Suprapubic skin (tissue), 4 donors: ENCODE data around the gene CD36. TPM values are rescaled to one million over a fixed set of nuclear protein-coding genes. Genes with fewer than 3 reads are reported as not detected.

ENCODE experiments used
- DNase-seq, 2 donors: peaks; one replicate each; pipeline ENCODE4 v3.0.0-alpha.2; 2019; ENCODE audit warnings: low spot score in 2 of 2
- H3K27ac ChIP-seq: fragments of 200-600 bp; sonication (generic); one replicate; pipeline ENCODE4 v1.5.1; 2019
- H3K27me3 ChIP-seq: fragments of 200-600 bp; sonication (generic); one replicate; pipeline ENCODE4 v1.5.1; 2019
- H3K36me3 ChIP-seq: fragments of 200-600 bp; sonication (generic); one replicate; pipeline ENCODE4 v1.5.1; 2019
- H3K4me1 ChIP-seq: fragments of 200-600 bp; sonication (generic); one replicate; pipeline ENCODE4 v1.5.1; 2019
- H3K4me3 ChIP-seq: fragments of 200-600 bp; sonication (generic); one replicate; pipeline ENCODE4 v1.5.1; 2019; ENCODE audit warnings: mild to moderate bottlenecking
- H3K9me3 ChIP-seq: fragments of 200-600 bp; sonication (generic); one replicate; pipeline ENCODE4 v1.5.1; 2019
- CTCF ChIP-seq, 2 donors: fragments of 200-600 bp in 1 of 2; fragments of 450-650 bp in 1 of 2; sonication (generic) in 1 of 2; IDR thresholded peaks; one replicate each; pipeline ENCODE4 v1.5.1; 2016 to 2019; ENCODE audit warnings: antibody characterized with exemption in 2 of 2, mild to moderate bottlenecking in 1 of 2, moderate library complexity in 1 of 2
- EP300 ChIP-seq: sonication (generic); formaldehyde crosslinking; IDR thresholded peaks from one replicate; pipeline ENCODE4 v1.6.1; 2017; ENCODE audit warnings: antibody characterized with exemption
- POLR2A ChIP-seq, 2 donors: fragments of 450-650 bp; IDR thresholded peaks; one replicate each; pipeline ENCODE4 v1.6.1; 2017; ENCODE audit warnings: antibody characterized with exemption in 2 of 2, mild to moderate bottlenecking in 2 of 2, moderate library complexity in 2 of 2
- POLR2AphosphoS5 ChIP-seq, 3 donors: sonication (generic); formaldehyde crosslinking; IDR thresholded peaks; one replicate each; pipeline ENCODE4 v1.6.1; 2017; ENCODE audit warnings: antibody characterized with exemption in 3 of 3
- WGBS: methylation state at CpG from one replicate; pipeline ENCODE4 v1.1.5; 2018; 5-methylcytosine and 5-hydroxymethylcytosine counted together
- total RNA-seq, 4 donors: library from RNA; depleted of rRNA; stranded (reverse); fragments of >200 nt; gene quantifications; one replicate each; pipeline ENCODE4 v1.1.0, GENCODE V29; 2016

CD36 gene
- total RNA-seq, 4 donors from 2014 or later = 47.9 to 154 (median 76.6) TPM

GRCh38 chr7:80607136-80607535 is 31.3 kb upstream of the CD36 start:
- Histone ChIP-seq H3K27ac (no peak overlapping the region), H3K9me3 (no peaks in the 10 kb centered on the region), H3K36me3 (no peaks in the 10 kb centered on the region), H3K4me3 (no peak overlapping the region), H3K4me1 (peaks cover 3% of the 10 kb centered on the region), H3K27me3 (no peaks in the 10 kb centered on the region)
- DNase-seq = no peak
- TF ChIP-seq CTCF (IDR thresholded peaks at IDR 0.05) (no peak), EP300 (no peak), POLR2AphosphoS5 (IDR thresholded peaks at IDR 0.05) (no peak), POLR2A (IDR thresholded peaks at IDR 0.05) (no peak)
- WGBS = 57% methylated on average over 1 of the region's 1 CpG

GRCh38 chr7:80608336-80608735 is 30.1 kb upstream of the CD36 start:
- Histone ChIP-seq H3K27ac (no peak overlapping the region), H3K4me1 (peaks cover 3% of the 10 kb centered on the region), H3K27me3 (no peaks in the 10 kb centered on the region), H3K4me3 (no peak overlapping the region), H3K9me3 (no peaks in the 10 kb centered on the region), H3K36me3 (no peaks in the 10 kb centered on the region)
- DNase-seq = no peak
- no peak for TF ChIP-seq POLR2A (IDR thresholded peaks at IDR 0.05)
- no peak for TF ChIP-seq POLR2AphosphoS5 (IDR thresholded peaks at IDR 0.05)
- no peak for TF ChIP-seq EP300
- TF ChIP-seq CTCF (IDR thresholded peaks at IDR 0.05) = no peak

- H3K27me3 ChIP-seq = no peaks in the 10 kb centered on the region
- no peaks in the 10 kb centered on the region for H3K36me3 ChIP-seq
- WGBS = 92% methylated on average over 1 of the region's 1 CpG
- no peak for TF ChIP-seq POLR2A (IDR thresholded peaks at IDR 0.05)
- no peak for TF ChIP-seq EP300
- TF ChIP-seq CTCF (IDR thresholded peaks at IDR 0.05) = no peak
- TF ChIP-seq POLR2AphosphoS5 (IDR thresholded peaks at IDR 0.05) = no peak
- DNase-seq = no peak
- H3K4me1 ChIP-seq = peaks cover 3% of the 10 kb centered on the region
- H3K9me3 ChIP-seq = no peaks in the 10 kb centered on the region
- H3K27ac ChIP-seq = no peak overlapping the region
- H3K4me3 ChIP-seq = no peak overlapping the region
Measured at GRCh38 chr7:80609751-80610150, 28.7 kb upstream of the CD36 start.

GRCh38 chr7:80611353-80611752 is 27.1 kb upstream of the CD36 start:
- H3K27ac ChIP-seq = no peak overlapping the region
- no peak overlapping the region for H3K4me3 ChIP-seq

GRCh38 chr7:80611779-80612178 is 26.7 kb upstream of the CD36 start:
- TF ChIP-seq POLR2AphosphoS5 (IDR thresholded peaks at IDR 0.05) (no peak), EP300 (no peak), POLR2A (IDR thresholded peaks at IDR 0.05) (no peak), CTCF (IDR thresholded peaks at IDR 0.05) (no peak)
- H3K4me3 ChIP-seq = no peak overlapping the region
- peaks cover 8% of the 10 kb centered on the region for H3K4me1 ChIP-seq
- H3K9me3 ChIP-seq = no peaks in the 10 kb centered on the region
- no peaks in the 10 kb centered on the region for H3K36me3 ChIP-seq
- 37% methylated on average over 2 of the region's 2 CpGs for WGBS
- DNase-seq = no peak
- no peak overlapping the region for H3K27ac ChIP-seq
- no peaks in the 10 kb centered on the region for H3K27me3 ChIP-seq

More at GRCh38 chr7:80611353-80611752, 27.1 kb upstream of the CD36 start:
- no peak for DNase-seq
- H3K27me3 ChIP-seq = no peaks in the 10 kb centered on the region
- 93% methylated on average over 3 of the region's 3 CpGs for WGBS
- peaks cover 8% of the 10 kb centered on the region for H3K4me1 ChIP-seq
- H3K9me3 ChIP-seq = no peaks in the 10 kb centered on the region
- no peak for TF ChIP-seq POLR2A (IDR thresholded peaks at IDR 0.05)
- no peak for TF ChIP-seq POLR2AphosphoS5 (IDR thresholded peaks at IDR 0.05)
- TF ChIP-seq EP300 = no peak
- H3K36me3 ChIP-seq = no peaks in the 10 kb centered on the region

GRCh38 chr7:80612880-80613279 is 25.6 kb upstream of the CD36 start:
- H3K4me1 ChIP-seq = peaks cover 8% of the 10 kb centered on the region
- DNase-seq = no peak
- H3K9me3 ChIP-seq = no peaks in the 10 kb centered on the region
- no peaks in the 10 kb centered on the region for H3K36me3 ChIP-seq
- H3K27ac ChIP-seq = no peak overlapping the region
- no peak overlapping the region for H3K4me3 ChIP-seq
- no peaks in the 10 kb centered on the region for H3K27me3 ChIP-seq
- no peak for TF ChIP-seq POLR2AphosphoS5 (IDR thresholded peaks at IDR 0.05)
- no peak for TF ChIP-seq CTCF (IDR thresholded peaks at IDR 0.05)
- no peak for TF ChIP-seq POLR2A (IDR thresholded peaks at IDR 0.05)
- no peak for TF ChIP-seq EP300
